Medulla oblongata (tissue), 1 donor: ENCODE data around the gene CSNK1G2.
A peak's percentile ranks its signal among the peaks of the same experiment; 100 is the strongest.

Experiments
- DNase-seq: peaks from one replicate; pipeline ENCODE4 v3.0.0-alpha.2; 2015; ENCODE audit errors: extremely low spot score

Gene CSNK1G2

GRCh38 chr19:1941146-1942077, at the start of gene CSNK1G2:
CSNK1G2 (plus strand) TSS chr19:1941172; CDS start chr19:1969773, 28,601 bp downstream.
- no peak for DNase-seq

DNA sequence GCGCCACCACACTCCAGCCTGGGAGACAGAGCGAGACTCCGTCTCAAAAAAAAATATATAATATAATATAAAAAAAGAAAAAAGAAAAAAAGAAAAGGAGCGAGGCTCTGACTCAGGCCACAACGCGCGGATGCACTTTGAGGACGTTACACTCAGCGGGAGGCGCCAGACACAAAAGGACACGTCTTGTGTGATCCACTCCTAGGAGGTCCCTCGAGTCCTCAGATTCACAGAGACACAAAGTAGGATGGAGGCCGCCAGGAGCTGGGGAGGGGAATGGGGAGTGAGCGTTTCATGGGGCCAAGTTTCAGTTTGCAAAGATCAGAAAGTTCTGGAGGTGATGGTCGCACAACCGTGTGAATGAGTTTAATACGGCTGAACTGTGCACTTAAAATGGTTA, 47.2 kb upstream of the CSNK1G2 start:
- no peak for DNase-seq

DNA sequence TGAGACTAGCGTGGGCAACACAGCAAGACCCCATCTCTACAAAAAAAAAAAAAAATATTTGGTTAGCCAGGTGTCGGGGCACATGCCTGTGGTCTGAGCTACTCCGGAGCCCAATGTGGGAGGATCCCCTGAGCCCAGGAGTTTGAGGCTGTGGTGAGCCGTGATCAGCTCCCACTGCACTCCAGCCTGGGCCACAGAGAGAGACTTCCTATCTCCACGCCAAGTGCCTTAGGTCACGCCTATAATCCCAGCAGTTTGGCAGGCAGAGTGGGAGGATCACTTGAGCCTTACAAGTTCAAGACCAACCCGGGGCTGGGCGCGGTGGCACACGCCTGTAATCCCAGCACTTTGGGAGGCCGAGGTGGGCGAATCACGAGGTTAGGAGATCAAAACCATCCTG, 44.5 kb upstream of the CSNK1G2 start:
- DNase-seq: no peak

DNA sequence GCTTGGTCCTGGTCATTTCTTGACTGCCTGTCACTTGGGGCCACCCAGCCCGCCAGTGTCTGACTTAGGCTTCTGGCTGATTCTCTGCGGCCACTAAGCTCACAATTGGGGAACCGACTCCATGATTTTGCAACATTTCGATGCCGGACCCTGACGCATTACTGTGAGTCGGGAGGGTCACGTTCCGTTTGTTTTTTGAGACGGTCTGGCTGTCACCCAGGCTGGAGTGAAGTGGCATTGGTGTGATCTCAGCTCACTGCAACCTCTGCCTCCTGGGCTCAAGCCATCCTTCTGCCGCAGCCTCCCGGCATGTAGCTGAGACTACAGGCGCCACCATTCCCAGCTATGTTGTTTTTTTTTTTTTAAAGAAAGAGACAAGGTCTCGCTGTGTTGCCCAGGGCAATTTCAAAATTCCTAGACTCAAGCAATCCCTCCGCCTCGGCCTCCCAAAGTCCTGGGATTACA, 39.0 kb upstream of the CSNK1G2 start:
- DNase-seq: peak; percentile 82

GRCh38 chr19:1902923-1903322, 38.0 kb upstream of the CSNK1G2 start:
- no peak for DNase-seq

GRCh38 chr19:1904860-1905109, 36.2 kb upstream of the CSNK1G2 start:
- DNase-seq: no peak

DNA sequence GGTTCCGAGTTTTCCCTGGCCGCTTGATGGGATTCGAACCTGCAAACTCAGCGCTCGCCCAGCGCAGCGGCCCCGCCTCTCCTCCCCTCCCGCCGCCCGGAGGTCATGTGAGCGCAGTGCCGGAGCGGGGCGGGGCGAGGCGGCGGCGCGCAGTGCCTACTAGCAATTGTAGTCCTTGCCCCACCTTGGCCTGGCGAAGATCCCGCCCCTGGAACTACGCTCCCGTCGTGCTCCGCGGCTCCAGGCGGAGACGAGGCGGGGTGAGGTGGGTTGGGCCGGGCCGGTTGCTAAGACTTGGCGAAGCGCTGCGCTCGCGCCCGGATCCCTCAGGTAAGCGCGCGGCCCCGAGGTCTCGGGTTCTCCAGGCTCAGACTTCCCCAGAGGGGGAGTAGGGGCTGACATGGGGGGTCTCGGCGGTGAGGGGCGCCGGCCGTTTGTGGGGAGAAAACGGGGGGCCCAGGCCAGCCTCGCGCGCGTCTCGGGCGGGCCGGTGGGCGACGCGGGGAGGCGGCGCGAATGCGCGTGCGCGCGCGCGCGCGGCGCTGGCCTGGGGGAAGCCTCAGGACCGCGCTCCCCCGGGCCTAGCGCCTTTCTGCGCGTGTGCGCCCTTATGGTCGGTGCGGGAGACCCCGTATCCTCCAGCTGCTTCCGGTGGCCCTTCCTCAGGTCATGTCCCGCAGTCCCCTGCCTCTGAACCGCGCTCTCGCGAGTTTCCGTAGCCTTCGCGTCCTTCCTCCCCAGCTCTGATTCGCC, 35.7 kb upstream of the CSNK1G2 start, which contains the start of the genes ADAT3 and SCAMP4:
TSS of gene ADAT3 (plus strand) at position 290 of the 753 bp plus-strand sequence. CDS start 6,649 bp downstream, outside the sequence.
TSS of gene SCAMP4 (plus strand) at position 290 of the 753 bp plus-strand sequence. CDS start 9,621 bp downstream, outside the sequence.
- peak; percentile 98 for DNase-seq

DNA sequence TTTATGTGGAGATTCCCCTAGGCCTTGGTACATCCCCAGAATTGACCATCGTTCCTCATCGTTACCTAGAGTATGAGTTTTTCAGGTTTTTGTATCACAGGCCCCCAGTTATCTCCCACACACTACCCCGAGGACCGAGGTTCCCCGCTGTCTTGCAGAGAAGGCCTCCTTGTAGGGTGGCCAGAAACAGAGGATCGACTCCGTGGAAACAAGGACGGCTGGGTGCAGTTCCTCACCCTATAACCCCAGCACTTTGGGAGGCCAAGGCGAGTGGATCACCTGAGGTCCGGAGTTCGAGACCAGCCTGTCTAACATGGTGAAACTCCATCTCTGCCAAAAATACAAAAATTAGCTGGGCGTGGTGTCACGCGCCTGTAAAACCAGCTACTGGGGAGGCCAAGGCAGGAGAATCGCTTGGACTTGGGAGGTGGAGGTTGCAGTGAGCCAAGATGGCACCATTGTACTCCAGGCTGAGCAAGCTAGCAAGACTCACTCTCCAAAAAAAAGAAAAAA, 35.1 kb upstream of the CSNK1G2 start:
- DNase-seq: no peak

GRCh38 chr19:1906985-1907562, 33.9 kb upstream of the CSNK1G2 start:
- no peak for DNase-seq

GRCh38 chr19:1907563-1908363, 33.2 kb upstream of the CSNK1G2 start:
- peak; percentile 68 for DNase-seq

DNA sequence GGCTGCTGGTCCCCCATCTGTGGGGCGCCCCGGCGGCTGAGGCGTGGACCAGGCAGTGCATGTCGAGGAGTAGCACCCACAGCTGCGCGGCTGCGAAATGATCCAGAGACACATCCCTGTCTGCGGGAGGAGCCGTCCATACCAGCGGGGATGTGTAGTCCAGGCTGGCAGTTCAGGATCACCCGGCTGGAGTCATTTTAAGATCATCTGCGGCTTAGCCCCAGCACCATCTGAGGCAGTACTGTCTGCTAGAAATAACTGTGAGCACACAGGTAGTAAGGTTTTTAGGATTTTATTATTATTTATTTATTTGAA, 32.7 kb upstream of the CSNK1G2 start:
- no peak for DNase-seq

DNA sequence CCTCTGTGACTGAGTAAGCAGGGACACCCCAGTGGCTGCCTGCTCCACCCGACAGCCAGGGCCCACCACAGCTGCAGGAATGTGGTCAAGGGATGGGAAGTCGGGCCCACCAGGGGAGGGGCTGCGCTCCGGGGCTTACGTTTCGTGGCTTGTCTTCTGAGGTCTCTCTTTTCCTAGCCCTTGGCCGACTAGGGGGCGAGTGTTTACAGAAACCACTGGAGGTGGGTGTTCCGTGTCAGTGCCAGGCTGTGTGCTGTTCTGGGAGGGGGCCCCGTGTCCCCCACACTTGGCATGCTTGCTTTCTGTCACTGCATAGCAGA, 31.3 kb upstream of the CSNK1G2 start:
- DNase-seq: no peak

GRCh38 chr19:1910177-1910576, 30.8 kb upstream of the CSNK1G2 start:
- peak; percentile 53 for DNase-seq

DNA sequence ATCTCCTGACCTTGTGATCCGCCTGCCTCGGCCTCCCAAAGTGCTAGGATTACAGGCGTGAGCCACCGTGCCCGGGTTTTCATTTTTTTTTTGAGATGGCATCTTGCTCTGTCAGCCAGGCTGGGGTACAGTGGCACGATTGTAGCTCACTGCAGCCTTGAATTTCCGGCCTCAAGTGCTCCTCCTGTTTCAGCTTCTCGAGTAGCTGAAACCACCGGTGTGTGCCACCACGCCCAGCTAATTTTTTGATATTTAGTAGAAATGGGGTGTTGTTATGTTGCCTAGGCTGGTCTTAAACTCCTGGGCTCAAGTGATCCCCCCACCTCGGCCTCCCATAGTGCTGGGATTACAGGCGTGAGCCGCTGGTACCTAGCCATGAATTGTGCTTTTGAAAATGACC, 29.9 kb upstream of the CSNK1G2 start:
- DNase-seq: no peak

- no peak for DNase-seq
Measured at GRCh38 chr19:1911995-1912394, 29.0 kb upstream of the CSNK1G2 start.

DNA sequence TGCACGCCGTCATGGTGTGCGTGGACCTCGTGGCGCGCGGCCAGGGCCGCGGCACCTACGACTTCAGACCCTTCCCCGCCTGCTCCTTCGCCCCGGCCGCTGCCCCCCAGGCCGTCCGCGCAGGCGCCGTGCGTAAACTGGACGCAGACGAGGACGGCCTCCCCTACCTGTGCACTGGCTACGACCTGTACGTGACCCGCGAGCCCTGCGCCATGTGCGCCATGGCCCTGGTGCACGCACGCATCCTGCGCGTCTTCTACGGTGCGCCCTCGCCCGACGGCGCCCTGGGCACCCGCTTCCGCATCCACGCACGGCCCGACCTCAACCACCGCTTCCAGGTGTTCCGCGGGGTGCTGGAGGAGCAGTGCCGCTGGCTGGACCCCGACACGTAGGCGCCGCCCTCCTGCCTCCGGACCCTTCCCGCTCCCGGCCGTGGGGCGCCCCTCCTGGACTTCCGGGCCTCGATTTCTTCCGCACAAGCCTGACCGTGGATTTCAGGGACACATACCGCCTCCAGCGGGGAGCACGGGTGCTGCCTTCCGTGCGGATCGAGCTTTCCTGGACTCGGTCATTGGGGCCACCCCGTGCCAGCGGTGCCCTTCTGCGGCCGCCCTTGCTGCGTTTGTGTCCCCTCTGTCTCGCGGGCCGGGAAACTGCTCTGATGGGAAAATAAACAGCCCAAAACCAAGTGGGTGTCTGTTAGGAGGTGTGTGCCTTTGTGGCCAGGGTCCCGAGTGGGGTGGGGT, 28.0 kb upstream of the CSNK1G2 start:
- DNase-seq: no peak

DNA sequence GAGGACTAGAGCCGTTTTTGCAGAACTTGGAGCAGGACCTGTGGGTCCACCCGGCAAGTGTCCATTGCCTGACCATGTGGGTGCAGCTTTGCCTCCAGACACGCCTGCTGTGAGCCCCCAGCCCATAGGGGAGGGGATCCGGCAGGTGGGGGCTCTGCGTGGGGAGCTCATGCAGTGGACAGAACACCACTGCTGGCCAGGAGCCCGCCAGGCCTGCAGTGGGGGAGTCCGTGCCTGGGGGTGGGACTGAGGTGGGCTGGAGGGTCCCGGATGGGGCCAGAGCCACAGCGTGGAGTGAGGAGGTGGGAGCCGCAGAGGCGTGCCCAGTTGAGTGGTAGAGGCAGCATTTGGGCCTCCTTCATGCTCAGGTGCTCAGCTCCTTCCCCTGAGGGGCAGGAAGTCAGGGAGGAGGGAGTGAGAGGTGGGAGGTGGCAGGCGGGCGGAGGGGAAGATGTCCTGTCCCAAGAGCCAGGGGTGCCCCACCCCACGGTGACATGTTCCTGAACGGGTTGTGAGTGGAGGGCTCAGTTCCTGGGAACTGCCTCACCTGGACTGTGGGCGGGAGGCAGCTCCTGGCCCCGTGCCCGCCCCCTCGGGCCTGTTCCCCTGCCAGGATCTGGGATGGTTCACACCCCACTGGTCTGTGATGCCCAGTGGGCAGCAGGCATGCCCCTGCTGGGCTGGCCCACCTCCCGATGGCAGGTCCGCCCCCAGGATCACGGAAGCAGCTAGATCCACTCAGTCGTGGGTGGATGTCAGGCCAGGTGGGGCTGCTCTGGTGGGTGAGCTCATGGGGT, 27.0 kb upstream of the CSNK1G2 start:
- no peak for DNase-seq

DNA sequence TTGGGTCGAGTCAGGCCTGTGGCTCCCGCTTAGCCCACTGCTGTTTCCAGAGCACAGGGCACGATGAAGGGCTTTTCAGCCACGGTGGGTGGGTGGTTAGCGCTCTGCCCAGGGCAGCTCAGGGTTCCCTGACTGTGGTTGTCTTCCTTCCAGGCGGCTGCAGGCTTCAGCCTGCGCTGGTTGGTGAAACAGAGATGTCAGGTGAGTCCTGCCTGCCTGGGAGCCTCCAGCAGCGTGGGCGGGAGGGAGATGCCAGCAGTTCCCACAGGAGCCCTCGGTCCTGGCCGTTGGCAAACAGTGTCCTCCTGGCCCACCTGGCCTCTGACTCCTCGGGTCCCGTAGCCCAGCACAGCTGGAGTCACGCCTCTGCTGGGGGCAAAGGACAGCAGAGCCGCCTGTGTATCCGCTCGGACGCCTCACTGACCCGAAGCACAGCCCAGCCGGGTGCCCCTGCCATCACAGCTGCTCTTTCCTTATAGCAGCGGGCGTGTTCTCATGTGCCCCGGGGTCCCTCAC, 26.1 kb upstream of the CSNK1G2 start:
- no peak for DNase-seq

DNA sequence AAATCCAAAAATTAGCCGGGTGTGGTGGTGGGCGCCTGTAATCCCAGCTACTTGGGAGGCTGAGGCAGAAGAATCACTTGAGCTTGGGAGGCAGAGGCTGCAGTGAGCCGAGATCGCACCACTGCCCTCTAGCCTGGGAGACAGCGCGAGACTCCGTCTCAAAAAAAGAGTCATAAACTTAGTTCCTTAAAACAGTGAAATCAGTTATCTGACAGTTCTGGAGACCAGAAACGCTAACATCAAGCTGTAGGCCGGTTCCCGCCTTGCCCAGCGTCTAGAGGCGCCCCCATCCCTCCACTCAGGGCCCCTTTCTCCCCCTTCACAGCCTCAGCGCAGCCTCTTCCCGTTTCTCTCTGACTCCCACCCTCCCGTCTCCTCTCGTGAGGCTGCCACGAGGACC, 23.8 kb upstream of the CSNK1G2 start:
- no peak for DNase-seq

DNA sequence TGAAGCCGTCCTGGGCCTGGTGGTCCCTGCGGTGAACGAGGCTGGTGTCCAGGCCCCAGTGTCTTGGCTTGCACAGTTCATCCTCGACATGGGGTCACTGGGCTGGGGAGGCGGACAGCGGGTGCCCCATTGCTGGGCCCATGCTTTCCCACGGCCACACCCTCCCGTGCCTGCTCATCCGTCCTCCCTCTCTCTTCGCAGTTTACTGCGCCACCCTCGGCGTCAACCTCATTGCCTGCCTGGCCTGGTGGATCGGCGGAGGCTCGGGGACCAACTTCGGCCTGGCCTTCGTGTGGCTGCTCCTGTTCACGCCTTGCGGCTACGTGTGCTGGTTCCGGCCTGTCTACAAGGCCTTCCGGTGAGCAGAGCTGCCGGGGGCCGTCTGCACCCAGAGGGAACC, 23.0 kb upstream of the CSNK1G2 start:
- no peak for DNase-seq
